ENCODE measurements around the gene SMOC1. TPM values are rescaled to one million over a fixed set of nuclear protein-coding genes. Genes with fewer than 3 reads are reported as not detected.

Gene SMOC1
- total and polyA plus RNA-seq, 2 of the 8 experiments (the other 6 are each of a cell fraction or from before 2014, with no cell fraction given), result 1.6 to 2.4 TPM

DNA sequence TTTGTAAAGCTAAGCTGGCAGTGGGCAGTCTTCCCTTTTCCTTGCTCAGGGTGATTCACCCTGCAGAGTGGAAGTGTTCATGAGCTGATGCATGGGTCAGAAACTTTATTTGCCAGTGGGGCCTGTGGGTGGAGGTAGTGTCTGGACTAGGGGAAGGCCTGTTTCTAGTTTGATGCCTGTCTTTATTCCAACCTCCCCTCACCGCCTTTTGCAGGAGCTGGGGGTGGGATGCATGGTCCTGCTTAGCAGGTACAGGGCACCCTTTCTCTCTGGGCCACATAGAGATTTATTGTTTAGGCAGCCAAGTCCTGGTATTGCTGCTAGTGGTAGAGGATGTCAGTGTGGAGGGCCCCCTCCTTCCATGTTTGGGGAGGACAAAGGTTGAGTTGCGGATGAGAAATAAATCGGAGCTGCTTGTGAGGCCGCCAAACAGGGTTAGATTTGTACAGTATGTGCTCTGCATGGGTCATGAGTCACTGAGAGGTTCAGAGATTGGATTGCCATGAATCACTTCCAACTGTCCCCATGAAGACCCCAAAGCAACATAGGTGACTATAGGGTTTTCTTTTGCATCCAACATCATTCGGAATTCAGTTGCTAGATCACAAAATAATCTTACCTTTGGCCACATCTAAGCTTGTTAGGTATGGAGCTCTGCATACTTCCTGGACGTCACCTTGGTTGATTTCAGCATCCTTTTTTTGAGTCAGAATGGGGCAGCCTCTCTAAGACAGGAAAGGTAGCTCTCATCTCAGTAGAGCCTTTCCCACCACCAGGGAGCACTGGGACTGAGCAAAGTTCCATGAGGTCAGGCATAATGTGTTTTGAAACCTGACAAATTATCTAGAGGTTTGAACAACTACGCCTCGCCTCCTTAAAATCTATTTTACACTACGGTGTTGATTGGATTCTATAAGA is 8.8 kb downstream of the SMOC1 start:
- Histone ChIP-seq H3K36me3 (ENCODE audit: control insufficient read depth in 2 of 4, insufficient read depth in 4 of 4, low read length in 3 of 4) (no peaks in the 10 kb centered on the region), H2AK5ac (ENCODE audit: low read depth, low read length) (no peak overlapping the region), H3K4me2 (ENCODE audit: insufficient read depth in 1 of 2, low read depth in 2 of 2, low read length in 2 of 2) (no peak overlapping the region), H3K9ac (replicated peaks in 1 of 4; ENCODE audit: extremely low read depth in 1 of 4, low read depth in 3 of 4, low read length in 3 of 4) (no peak overlapping the region), H3K23me2 (ENCODE audit: low read depth, low read length) (0 out of 2 replicates have a peak, but pooled peaks cover 3% of the 10 kb centered on the region), H3K4me1 (replicated peaks in 1 of 4; ENCODE audit: control insufficient read depth in 3 of 4, insufficient read depth in 4 of 4, low read length in 3 of 4) (0 out of 7 replicates have a peak, but pooled peaks cover 0 to 2% (median 0%) of the 10 kb centered on the region in 4 experiments), H2BK5ac (ENCODE audit: low read depth, low read length) (no peak overlapping the region), H3K23ac (ENCODE audit: insufficient read length) (no peak overlapping the region), H2BK120ac (replicated peaks; ENCODE audit: low read depth, low read length) (no peak overlapping the region), H2AFZ (ENCODE audit: low read length) (no peak overlapping the region), H4K5ac (ENCODE audit: insufficient read length, low read depth, low read length) (no peak overlapping the region), H2BK15ac (ENCODE audit: low read length) (no peak overlapping the region), H3K4me3 (ENCODE audit: extremely low read depth in 1 of 4, insufficient read depth in 2 of 4, low read depth in 3 of 4, low read length in 4 of 4) (no peak overlapping the region), H3K18ac (ENCODE audit: extremely low read depth, low read length) (no peak overlapping the region), H3K27ac (ENCODE audit: low read depth, low read length) (no peak overlapping the region), H3K9me3 (ENCODE audit: insufficient read depth in 2 of 2, low read depth in 1 of 2, low read length in 1 of 2) (peaks cover 2 to 9% of the 10 kb centered on the region in 2 experiments; a peak in 3 of 4 replicates), H4K91ac (replicated peaks; ENCODE audit: insufficient read length, low read length) (no peak overlapping the region), H3K4ac (replicated peaks; ENCODE audit: insufficient read length, low read depth, low read length) (no peak overlapping the region), H3K14ac (ENCODE audit: insufficient read length) (no peak overlapping the region), H3K27me3 (replicated peaks in 1 of 4; ENCODE audit: control insufficient read depth in 3 of 4, extremely low read depth in 1 of 4, insufficient read depth in 3 of 4, low read length in 3 of 4) (no peaks in the 10 kb centered on the region), H3K79me2 (ENCODE audit: control insufficient read depth in 1 of 2, insufficient read depth in 2 of 2, low read length in 2 of 2) (no peaks in the 10 kb centered on the region), H4K20me1 (replicated peaks in 1 of 2; ENCODE audit: control insufficient read depth in 1 of 2, insufficient read depth in 2 of 2, low read length in 2 of 2) (no peaks in the 10 kb centered on the region), H4K8ac (ENCODE audit: extremely low read depth, insufficient read depth, low read length) (no peak overlapping the region), H2BK12ac (ENCODE audit: low read depth, low read length) (no peak overlapping the region), H3K79me1 (ENCODE audit: low read depth, low read length) (no peaks in the 10 kb centered on the region), H2BK20ac (ENCODE audit: low read length) (no peak overlapping the region), H3K56ac (replicated peaks; ENCODE audit: insufficient read length, low read depth, low read length) (no peak overlapping the region)
- FAIRE-seq (no peak), DNase-seq (ENCODE audit: low read depth in 1 of 2, low spot score in 2 of 2) (peak in 1 of 2 experiments; percentile 10)
- ChIA-PET CTCF (ENCODE audit: partially characterized antibody) (interaction anchor here (0.7 to 4.4 kb wide), 8 partner anchors 10 to 141 kb away, joined by 3 to 18 read pairs (median 3); no protein-coding TSS in a partner anchor), POLR2A (ENCODE audit: partially characterized antibody) (no interaction called here)
- no peak for TF ChIP-seq RBBP5 (IDR thresholded peaks at IDR 0.05; ENCODE audit: borderline replicate concordance, low read depth, low read length)
- 71% methylated on average over 7 of the region's 9 CpGs; no CpG with 5 or more reads in 1 of the 2 experiments for WGBS, 2 experiments (ENCODE audit: extremely low coverage in 1 of 2, insufficient coverage in 1 of 2, insufficient read length in 1 of 2, insufficient replicate concordance in 2 of 2, low coverage in 1 of 2, low lambda C conversion rate in 2 of 2, missing lambda C conversion rate in 1 of 2)

Data from H1 (cell line).